Measurements from ENCODE around the gene ZNF546.
"Not testable (repeated sequence)": the region's sequence is repeated elsewhere in the genome, so short reads cannot be mapped to it uniquely, and the experiment has no call there.

The ZNF546 gene

GRCh38 chr19:39983695-39984300 lies 13.1 kb upstream of the ZNF546 start:
- DNase-seq (ENCODE audit: low read depth in 2 of 2, low spot score in 1 of 2): no peak

GRCh38 chr19:39986643-39987042 lies 10.2 kb upstream of the ZNF546 start:
- DNase-seq (ENCODE audit: low read depth in 2 of 2, low spot score in 1 of 2): no peak

GRCh38 chr19:39987167-39987566 lies 9.7 kb upstream of the ZNF546 start:
- no peak for DNase-seq (ENCODE audit: low read depth in 2 of 2, low spot score in 1 of 2)

GRCh38 chr19:39987596-39987995 lies 9.3 kb upstream of the ZNF546 start:
- DNase-seq (ENCODE audit: low read depth in 2 of 2, low spot score in 1 of 2): no peak

- DNase-seq (ENCODE audit: low read depth in 2 of 2, low spot score in 1 of 2): no peak
These were observed 3.3 kb upstream of the ZNF546 start for GRCh38 chr19:39993605-39994004.

- DNase-seq (ENCODE audit: low read depth in 2 of 2, low spot score in 1 of 2): no peak
These were observed 2.5 kb upstream of the ZNF546 start for GRCh38 chr19:39994361-39994760.

- no peak for DNase-seq (ENCODE audit: low read depth in 2 of 2, low spot score in 1 of 2)
These were observed 1.1 kb upstream of the ZNF546 start for GRCh38 chr19:39995794-39996193.

GRCh38 chr19:39996218-39996810 lies 546 bp upstream of the ZNF546 start:
- no peak for DNase-seq (ENCODE audit: low read depth in 2 of 2, low spot score in 1 of 2)

GRCh38 chr19:39997638-39998216 lies 867 bp downstream of the ZNF546 start:
- no peak for DNase-seq (ENCODE audit: low read depth in 2 of 2, low spot score in 1 of 2)

GRCh38 chr19:39998501-39998900 lies 1.6 kb downstream of the ZNF546 start:
- DNase-seq (ENCODE audit: low read depth in 2 of 2, low spot score in 1 of 2): no peak

- DNase-seq (ENCODE audit: low read depth in 2 of 2, low spot score in 1 of 2): no peak
These were observed 8.9 kb downstream of the ZNF546 start for GRCh38 chr19:40005691-40006272.

GRCh38 chr19:40006273-40006691 lies 9.4 kb downstream of the ZNF546 start:
- DNase-seq (ENCODE audit: low read depth in 2 of 2, low spot score in 1 of 2): no peak

- no peak for DNase-seq (ENCODE audit: low read depth in 2 of 2, low spot score in 1 of 2)
These were observed 12.8 kb downstream of the ZNF546 start for GRCh38 chr19:40009674-40010073.

GRCh38 chr19:40013991-40014390 lies 17.1 kb downstream of the ZNF546 start:
- no peak for DNase-seq (ENCODE audit: low read depth in 2 of 2, low spot score in 1 of 2)

GRCh38 chr19:40023969-40024368 lies 27.1 kb downstream of the ZNF546 start:
- no peak for DNase-seq (ENCODE audit: low read depth in 2 of 2, low spot score in 1 of 2)

GRCh38 chr19:40025938-40026596 lies 29.2 kb downstream of the ZNF546 start:
- no peak for DNase-seq (ENCODE audit: low read depth in 2 of 2, low spot score in 1 of 2)

- DNase-seq (ENCODE audit: low read depth in 2 of 2, low spot score in 1 of 2): no peak
These were observed 29.7 kb downstream of the ZNF546 start for GRCh38 chr19:40026597-40026970.

GRCh38 chr19:40033989-40034560 lies 37.2 kb downstream of the ZNF546 start:
- DNase-seq (ENCODE audit: low read depth in 2 of 2, low spot score in 1 of 2): no peak

- no peak for DNase-seq (ENCODE audit: low read depth in 2 of 2, low spot score in 1 of 2)
These were observed 39.1 kb downstream of the ZNF546 start for GRCh38 chr19:40035996-40036395.

GRCh38 chr19:40038047-40038446 lies 41.2 kb downstream of the ZNF546 start:
- DNase-seq (ENCODE audit: low read depth in 2 of 2, low spot score in 1 of 2): not testable (repeated sequence)

- not testable (repeated sequence) for DNase-seq (ENCODE audit: low read depth in 2 of 2, low spot score in 1 of 2)
These were observed 44.9 kb downstream of the ZNF546 start for GRCh38 chr19:40041718-40042117.

- no peak for DNase-seq (ENCODE audit: low read depth in 2 of 2, low spot score in 1 of 2)
These were observed 56.6 kb downstream of the ZNF546 start for GRCh38 chr19:40053491-40053890.
